Endodermal cell (in vitro differentiated cells): ENCODE results near the gene RHBDL1. TPM values are rescaled to one million over a fixed set of nuclear protein-coding genes. Genes with fewer than 3 reads are reported as not detected.
A peak's percentile ranks its signal among the peaks of the same experiment; 100 is the strongest.
"Not testable (repeated sequence)": the region's sequence is repeated elsewhere in the genome, so short reads cannot be mapped to it uniquely, and the experiment has no call there.

Experiments
- DNase-seq: peaks from one replicate; pipeline ENCODE4 v3.0.0-alpha.2; 2017
- H3K27ac ChIP-seq: 2 replicates; pipeline ENCODE4 v1.5.1; 2013; ENCODE audit warnings: mild to moderate bottlenecking, low read depth, low read length, moderate library complexity
- H3K27me3 ChIP-seq: 2 replicates; pipeline ENCODE4 v1.6.1; 2013; ENCODE audit warnings: mild to moderate bottlenecking, low read length, moderate library complexity; ENCODE audit not compliant: insufficient read depth, control insufficient read depth, poor library complexity, severe bottlenecking
- H3K36me3 ChIP-seq: 2 replicates; pipeline ENCODE4 v1.7.0; 2013; ENCODE audit warnings: mild to moderate bottlenecking, low read length, moderate library complexity; ENCODE audit not compliant: control insufficient read depth, insufficient read depth
- H3K4me1 ChIP-seq: one replicate; pipeline ENCODE4 v1.7.0; 2013; ENCODE audit warnings: low read length; ENCODE audit not compliant: control insufficient read depth, insufficient read depth
- H3K4me3 ChIP-seq: 2 replicates; pipeline ENCODE4 v1.5.1; 2013; ENCODE audit warnings: mild to moderate bottlenecking, low read length, moderate library complexity
- H3K9ac ChIP-seq: 2 replicates; pipeline ENCODE4 v1.6.1; 2013; ENCODE audit warnings: mild to moderate bottlenecking, low read length, moderate library complexity; ENCODE audit not compliant: poor library complexity, severe bottlenecking; ENCODE audit errors: extremely low read depth
- H3K9me3 ChIP-seq: 2 replicates; pipeline ENCODE4 v1.6.1; 2013; ENCODE audit warnings: mild to moderate bottlenecking, low read length, moderate library complexity; ENCODE audit not compliant: control insufficient read depth
- H3K27ac Mint-ChIP-seq: 2 replicates; pipeline ENCODE4 v1.8.0; 2020; ENCODE audit warnings: mixed read lengths
- H3K27me3 Mint-ChIP-seq: 2 replicates; pipeline ENCODE4 v1.8.0; 2021; ENCODE audit warnings: mild to moderate bottlenecking, mixed read lengths; ENCODE audit not compliant: insufficient read depth
- H3K36me3 Mint-ChIP-seq: 2 replicates; pipeline ENCODE4 v1.8.0; 2020; ENCODE audit warnings: low read depth, mixed read lengths
- H3K4me1 Mint-ChIP-seq: 2 replicates; pipeline ENCODE4 v1.8.0; 2020; ENCODE audit warnings: mixed read lengths
- H3K4me3 Mint-ChIP-seq: 2 replicates; pipeline ENCODE4 v1.8.0; 2020; ENCODE audit warnings: mild to moderate bottlenecking, moderate library complexity, mixed read lengths
- H3K9me3 Mint-ChIP-seq: 2 replicates; pipeline ENCODE4 v1.8.0; 2020; ENCODE audit warnings: mild to moderate bottlenecking, mixed read lengths
- CTCF ChIP-seq: fragments of 200-600 bp; sonication (generic); conservative IDR thresholded peaks from 2 replicates; pipeline ENCODE4 v1.5.0; 2021; ENCODE audit warnings: antibody characterized with exemption, mild to moderate bottlenecking
- WGBS, 2 experiments: methylation state at CpG; one replicate each; pipeline versions ENCODE4 v1.1.5 to v1.1.7; 2013; ENCODE audit warnings: missing lambda C conversion rate in 2 of 2, mixed read lengths in 1 of 2; ENCODE audit not compliant: insufficient coverage in 1 of 2, insufficient read length in 1 of 2; 5-methylcytosine and 5-hydroxymethylcytosine counted together
- total RNA-seq, 2 donors: library from RNA; stranded (reverse); fragmentation: NEBNext Ultra II Directional in 1 of 2; extraction: Animal tissue kit (Norgen Biotek cat#: 25700) in 1 of 2; gene quantifications; 2 replicates in 1 of 2; 3 replicates in 1 of 2; pipeline ENCODE4 v1.2.1, GENCODE V29; 2021

The RHBDL1 gene
- total RNA-seq, 2 donors from 2014 or later, result 3.7 to 5.1 TPM

- not testable (repeated sequence) for H3K9me3 Mint-ChIP-seq, H3K36me3 Mint-ChIP-seq, H3K36me3 ChIP-seq, H3K9ac ChIP-seq, H3K4me3 Mint-ChIP-seq, H3K4me1 ChIP-seq, H3K4me1 Mint-ChIP-seq, H3K9me3 ChIP-seq, H3K27ac ChIP-seq, H3K4me3 ChIP-seq
- peak; percentile 91 for DNase-seq
- peak; percentile 76 for TF ChIP-seq CTCF
- WGBS, 2 experiments, result 24 to 57% methylated on average over 5 to 13 of the region's 13 CpGs
- H3K27ac Mint-ChIP-seq, result peak overlapping the region; percentile 75
- peaks cover 58% of the 10 kb centered on the region for H3K27me3 Mint-ChIP-seq
- H3K27me3 ChIP-seq, result peaks cover 62% of the 10 kb centered on the region
Measured at GRCh38 chr16:712740-713250, 37.3 kb downstream of the RHBDL1 start.

- H3K4me3 Mint-ChIP-seq, result no peak overlapping the region
- peaks cover 6% of the 10 kb centered on the region for H3K4me1 Mint-ChIP-seq
- peaks cover 49% of the 10 kb centered on the region for H3K27me3 ChIP-seq
- H3K27ac Mint-ChIP-seq, result no peak overlapping the region
- H3K4me3 ChIP-seq, result no peak overlapping the region
- 93 to 94% methylated on average over 5 to 11 of the region's 11 CpGs for WGBS, 2 experiments
- H3K4me1 ChIP-seq, result peaks cover 4% of the 10 kb centered on the region
- no peak overlapping the region for H3K27ac ChIP-seq
- DNase-seq, result no peak
- H3K9me3 ChIP-seq, result no peaks in the 10 kb centered on the region
- no peaks in the 10 kb centered on the region for H3K36me3 Mint-ChIP-seq
- H3K9ac ChIP-seq, result no peak overlapping the region
- no peak for TF ChIP-seq CTCF
- no peaks in the 10 kb centered on the region for H3K9me3 Mint-ChIP-seq
- H3K27me3 Mint-ChIP-seq, result peaks cover 45% of the 10 kb centered on the region
- H3K36me3 ChIP-seq, result no peaks in the 10 kb centered on the region
Measured at GRCh38 chr16:714079-714478, 38.6 kb downstream of the RHBDL1 start.

GRCh38 chr16:714558-715476 is 39.3 kb downstream of the RHBDL1 start, which contains the start of gene METRN:
Gene METRN (plus strand): TSS chr16:715118. CDS start chr16:715290, 172 bp downstream.
- no peak for TF ChIP-seq CTCF
- no peak within 1 kb of the TSS for H3K9ac ChIP-seq
- H3K4me3 ChIP-seq, result peak within 1 kb of the TSS; percentile 60
- H3K4me1 ChIP-seq, result peaks cover 4% of the 10 kb centered on the region
- H3K27ac ChIP-seq, result peak within 1 kb of the TSS; percentile 68
- H3K4me1 Mint-ChIP-seq, result peaks cover 6% of the 10 kb centered on the region
- no peak within 1 kb of the TSS for H3K27ac Mint-ChIP-seq
- H3K27me3 ChIP-seq, result peaks cover 42% of the 10 kb centered on the region
- no peaks in the 10 kb centered on the region for H3K36me3 ChIP-seq
- 9 to 59% methylated on average over 6 to 108 of the region's 108 CpGs for WGBS, 2 experiments
- no peaks in the 10 kb centered on the region for H3K9me3 Mint-ChIP-seq
- H3K27me3 Mint-ChIP-seq, result peaks cover 38% of the 10 kb centered on the region
- DNase-seq, result peak; percentile 95
- no peaks in the 10 kb centered on the region for H3K9me3 ChIP-seq
- no peaks in the 10 kb centered on the region for H3K36me3 Mint-ChIP-seq
- peak within 1 kb of the TSS; percentile 49 for H3K4me3 Mint-ChIP-seq
